PFSK-1 (cell line): ENCODE data around the gene PACSIN1.

Experiments used
- FOXP2 ChIP-seq: optimal IDR thresholded peaks from 2 replicates; pipeline ENCODE3; 2011; ENCODE audit warnings: borderline replicate concordance, control low read depth, inconsistent platforms; ENCODE audit not compliant: insufficient read depth; ENCODE audit errors: extremely low read length, extremely low read depth
- POLR2AphosphoS5 ChIP-seq: IDR thresholded peaks from 2 replicates; pipeline ENCODE4 v1.6.1; 2012; ENCODE audit warnings: low read depth, mild to moderate bottlenecking, control low read depth, low read length, moderate library complexity
- SIN3A ChIP-seq: IDR thresholded peaks from 2 replicates; pipeline ENCODE4 v1.6.1; 2012; ENCODE audit warnings: mild to moderate bottlenecking, low read length, moderate library complexity, borderline replicate concordance; ENCODE audit not compliant: insufficient read depth
- TAF1 ChIP-seq: IDR thresholded peaks from 2 replicates; pipeline ENCODE4 v1.6.1; 2012; ENCODE audit warnings: low read length, control low read depth, borderline replicate concordance; ENCODE audit not compliant: insufficient read depth
- TF ChIP-seq, protein P1 (sequence below), 2 experiments: IDR thresholded peaks; 2 replicates each; pipeline versions ENCODE4 v1.6.1 to v1.8.0; 2011 to 2012; ENCODE audit warnings: low read depth in 2 of 2, low read length in 2 of 2, control low read depth in 1 of 2, inconsistent platforms in 1 of 2, mild to moderate bottlenecking in 1 of 2, moderate library complexity in 1 of 2; ENCODE audit not compliant: insufficient read depth in 1 of 2

PACSIN1 gene

GRCh38 chr6:34510299-34510698 lies 44.4 kb downstream of the PACSIN1 start:
- TF ChIP-seq SIN3A (no peak), POLR2AphosphoS5 (no peak), TAF1 (no peak), FOXP2 (no peak)
- TF ChIP-seq, protein P1, sequence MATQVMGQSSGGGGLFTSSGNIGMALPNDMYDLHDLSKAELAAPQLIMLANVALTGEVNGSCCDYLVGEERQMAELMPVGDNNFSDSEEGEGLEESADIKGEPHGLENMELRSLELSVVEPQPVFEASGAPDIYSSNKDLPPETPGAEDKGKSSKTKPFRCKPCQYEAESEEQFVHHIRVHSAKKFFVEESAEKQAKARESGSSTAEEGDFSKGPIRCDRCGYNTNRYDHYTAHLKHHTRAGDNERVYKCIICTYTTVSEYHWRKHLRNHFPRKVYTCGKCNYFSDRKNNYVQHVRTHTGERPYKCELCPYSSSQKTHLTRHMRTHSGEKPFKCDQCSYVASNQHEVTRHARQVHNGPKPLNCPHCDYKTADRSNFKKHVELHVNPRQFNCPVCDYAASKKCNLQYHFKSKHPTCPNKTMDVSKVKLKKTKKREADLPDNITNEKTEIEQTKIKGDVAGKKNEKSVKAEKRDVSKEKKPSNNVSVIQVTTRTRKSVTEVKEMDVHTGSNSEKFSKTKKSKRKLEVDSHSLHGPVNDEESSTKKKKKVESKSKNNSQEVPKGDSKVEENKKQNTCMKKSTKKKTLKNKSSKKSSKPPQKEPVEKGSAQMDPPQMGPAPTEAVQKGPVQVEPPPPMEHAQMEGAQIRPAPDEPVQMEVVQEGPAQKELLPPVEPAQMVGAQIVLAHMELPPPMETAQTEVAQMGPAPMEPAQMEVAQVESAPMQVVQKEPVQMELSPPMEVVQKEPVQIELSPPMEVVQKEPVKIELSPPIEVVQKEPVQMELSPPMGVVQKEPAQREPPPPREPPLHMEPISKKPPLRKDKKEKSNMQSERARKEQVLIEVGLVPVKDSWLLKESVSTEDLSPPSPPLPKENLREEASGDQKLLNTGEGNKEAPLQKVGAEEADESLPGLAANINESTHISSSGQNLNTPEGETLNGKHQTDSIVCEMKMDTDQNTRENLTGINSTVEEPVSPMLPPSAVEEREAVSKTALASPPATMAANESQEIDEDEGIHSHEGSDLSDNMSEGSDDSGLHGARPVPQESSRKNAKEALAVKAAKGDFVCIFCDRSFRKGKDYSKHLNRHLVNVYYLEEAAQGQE (IDR thresholded peaks at IDR 0.05; ENCODE audit: insufficient read depth in 1 of 2, low read depth in 2 of 2, low read length in 2 of 2) = no peak

GRCh38 chr6:34511214-34511914 lies 45.5 kb downstream of the PACSIN1 start:
- TF ChIP-seq, protein P1 (IDR thresholded peaks at IDR 0.05; ENCODE audit: insufficient read depth in 1 of 2, low read depth in 2 of 2, low read length in 2 of 2) = no peak
- TF ChIP-seq TAF1 = no peak
- TF ChIP-seq FOXP2 = no peak
- no peak for TF ChIP-seq POLR2AphosphoS5

DNA sequence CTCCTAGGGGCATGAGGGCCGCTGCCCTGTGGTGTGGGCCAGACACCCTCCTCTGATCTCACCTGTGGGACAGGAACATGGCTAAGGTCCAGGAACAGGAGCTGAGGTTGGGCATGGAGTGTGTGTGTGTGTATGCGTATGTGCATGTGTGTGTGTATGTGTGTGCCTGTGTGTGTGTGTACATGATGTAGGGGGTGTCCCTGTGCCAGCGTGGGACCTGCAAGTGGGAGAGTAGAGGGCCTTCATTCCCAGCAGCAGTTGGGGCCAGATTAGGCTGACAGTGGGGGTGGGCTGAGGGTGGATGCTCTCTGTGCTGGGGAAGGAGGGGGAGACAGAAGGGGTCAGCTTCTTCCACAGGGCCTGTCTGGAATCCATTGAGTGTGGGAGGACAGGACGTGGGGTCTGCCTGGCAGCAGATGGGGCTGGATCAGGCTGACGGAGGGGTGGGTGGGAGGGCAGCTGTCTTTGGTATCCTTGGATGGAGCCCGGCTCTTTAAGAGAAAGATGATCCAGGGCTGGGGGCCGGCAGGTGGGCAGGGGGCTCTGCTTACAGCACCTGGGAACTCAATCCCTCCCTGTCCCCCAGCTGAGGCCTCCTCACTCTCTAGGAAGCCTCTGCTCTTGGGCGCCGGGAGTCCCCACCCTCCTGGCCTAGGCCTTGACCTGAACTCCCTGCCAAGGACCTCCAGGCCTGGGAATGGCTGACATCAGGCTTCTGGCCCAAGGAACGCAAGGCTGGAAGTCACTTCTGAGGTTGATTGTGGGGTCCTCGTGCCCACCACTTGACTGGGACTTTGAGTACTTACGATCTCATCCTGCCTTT lies 46.2 kb downstream of the PACSIN1 start:
- TF ChIP-seq POLR2AphosphoS5 (no peak), TAF1 (no peak), FOXP2 (no peak), SIN3A (no peak)
- TF ChIP-seq, protein P1 (IDR thresholded peaks at IDR 0.05; ENCODE audit: insufficient read depth in 1 of 2, low read depth in 2 of 2, low read length in 2 of 2) = no peak

DNA sequence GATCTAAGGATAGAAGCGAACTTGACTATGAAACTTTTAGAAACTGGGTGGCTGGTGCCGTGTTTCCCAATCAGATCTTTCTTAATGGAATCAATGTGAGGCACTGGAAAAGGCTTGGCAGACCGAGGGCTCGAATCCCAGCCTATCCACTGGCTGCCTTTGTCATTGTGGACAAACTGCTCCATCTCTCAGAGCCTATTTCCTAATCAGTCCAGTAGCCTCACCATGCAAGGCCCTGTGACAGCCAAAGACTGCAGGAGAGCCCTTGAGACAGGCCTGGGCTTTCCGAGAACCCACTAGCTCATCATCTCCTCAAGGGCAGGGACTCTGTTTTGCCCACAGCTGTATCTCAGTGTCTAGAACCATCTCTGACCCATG lies 46.9 kb downstream of the PACSIN1 start:
- TF ChIP-seq POLR2AphosphoS5 = no peak
- TF ChIP-seq, protein P1 (IDR thresholded peaks at IDR 0.05; ENCODE audit: insufficient read depth in 1 of 2, low read depth in 2 of 2, low read length in 2 of 2) = no peak
- TF ChIP-seq FOXP2 = no peak

GRCh38 chr6:34513646-34514045 lies 47.8 kb downstream of the PACSIN1 start:
- TF ChIP-seq FOXP2 = no peak
- no peak for TF ChIP-seq POLR2AphosphoS5
- no peak for TF ChIP-seq SIN3A
- TF ChIP-seq, protein P1 (IDR thresholded peaks at IDR 0.05; ENCODE audit: insufficient read depth in 1 of 2, low read depth in 2 of 2, low read length in 2 of 2) = no peak
- TF ChIP-seq TAF1 = no peak
